Ascending aorta (tissue), 2 donors: ENCODE measurements around the gene SH3BGR. TPM values are rescaled to one million over a fixed set of nuclear protein-coding genes. Genes with fewer than 3 reads are reported as not detected.

ENCODE experiments used
- DNase-seq, 2 donors: peaks; one replicate each; pipeline ENCODE4 v3.0.0-alpha.2; 2019; ENCODE audit warnings: low spot score in 2 of 2
- H3K27ac ChIP-seq, 2 donors: fragments of 200-600 bp; sonication (generic); one replicate each; pipeline ENCODE4 v1.5.1; 2016 to 2017; ENCODE audit warnings: mild to moderate bottlenecking in 1 of 2
- H3K27me3 ChIP-seq: fragments of 200-600 bp; sonication (generic); one replicate; pipeline ENCODE4 v1.5.1; 2017
- H3K36me3 ChIP-seq, 2 donors: fragments of 200-600 bp; sonication (generic); one replicate each; pipeline ENCODE4 v1.5.1; 2016
- H3K4me1 ChIP-seq, 2 donors: fragments of 200-600 bp; sonication (generic); one replicate each; pipeline ENCODE4 v1.5.1; 2016 to 2017; ENCODE audit warnings: mild to moderate bottlenecking in 1 of 2
- H3K4me3 ChIP-seq, 2 donors: fragments of 200-600 bp; sonication (generic); one replicate each; pipeline ENCODE4 v1.5.1; 2016 to 2017; ENCODE audit warnings: mild to moderate bottlenecking in 1 of 2
- H3K9me3 ChIP-seq, 2 donors: fragments of 200-600 bp; sonication (generic); one replicate each; pipeline ENCODE4 v1.5.1; 2016
- intact Hi-C: fragments of 100-400 bp; cut with DNase I; formaldehyde crosslinking; loops from one replicate; pipeline ENCODE4 v1.15.1; 2023
- total RNA-seq: library from RNA; depleted of rRNA; stranded (reverse); fragments of >200 nt; gene quantifications from one replicate; pipeline ENCODE4 v1.1.0, GENCODE V29; 2016
- TF ChIP-seq, protein P1 (sequence below), 3 experiments: fragments of 200-600 bp in 2 of 3; fragments of 450-650 bp in 1 of 3; sonication (generic) in 2 of 3; IDR thresholded peaks; one replicate each; pipeline ENCODE4 v1.5.1; 2016 to 2019; ENCODE audit warnings: antibody characterized with exemption in 3 of 3, mild to moderate bottlenecking in 1 of 3, moderate library complexity in 1 of 3

Gene SH3BGR
- total RNA-seq, 1 donor from 2014 or later = not detected

DNA sequence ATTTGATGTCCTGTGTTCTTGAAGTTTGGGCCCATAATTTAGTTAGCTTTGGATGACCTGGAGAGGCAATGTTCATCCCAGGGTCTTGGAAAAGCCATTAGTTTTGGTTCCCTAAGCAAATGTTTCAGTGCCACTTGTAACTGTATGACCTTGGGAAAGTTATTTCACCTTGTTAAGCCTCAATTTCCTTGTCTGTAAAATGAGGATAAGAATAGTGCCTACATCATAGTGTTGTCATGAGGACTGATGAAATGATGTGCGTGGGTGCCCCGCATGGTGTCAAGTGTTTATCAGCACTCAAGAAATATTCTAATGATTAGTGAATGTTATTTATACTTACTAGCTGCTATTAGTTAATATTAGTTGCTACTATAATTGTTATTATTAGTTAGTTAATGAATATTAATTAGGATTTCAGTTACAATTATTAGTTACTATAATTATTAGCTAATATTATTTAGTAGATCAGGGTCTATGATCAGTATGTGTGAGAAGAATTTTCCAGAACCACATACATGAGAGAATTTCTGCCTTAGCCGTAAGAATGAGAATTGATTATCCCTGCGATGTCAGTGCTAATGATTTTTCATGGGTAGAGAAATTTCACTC, 1.9 kb downstream of the SH3BGR start:
- peaks cover 0 to 7% of the 10 kb centered on the region in 2 donors for H3K4me1 ChIP-seq
- TF ChIP-seq, protein P1, sequence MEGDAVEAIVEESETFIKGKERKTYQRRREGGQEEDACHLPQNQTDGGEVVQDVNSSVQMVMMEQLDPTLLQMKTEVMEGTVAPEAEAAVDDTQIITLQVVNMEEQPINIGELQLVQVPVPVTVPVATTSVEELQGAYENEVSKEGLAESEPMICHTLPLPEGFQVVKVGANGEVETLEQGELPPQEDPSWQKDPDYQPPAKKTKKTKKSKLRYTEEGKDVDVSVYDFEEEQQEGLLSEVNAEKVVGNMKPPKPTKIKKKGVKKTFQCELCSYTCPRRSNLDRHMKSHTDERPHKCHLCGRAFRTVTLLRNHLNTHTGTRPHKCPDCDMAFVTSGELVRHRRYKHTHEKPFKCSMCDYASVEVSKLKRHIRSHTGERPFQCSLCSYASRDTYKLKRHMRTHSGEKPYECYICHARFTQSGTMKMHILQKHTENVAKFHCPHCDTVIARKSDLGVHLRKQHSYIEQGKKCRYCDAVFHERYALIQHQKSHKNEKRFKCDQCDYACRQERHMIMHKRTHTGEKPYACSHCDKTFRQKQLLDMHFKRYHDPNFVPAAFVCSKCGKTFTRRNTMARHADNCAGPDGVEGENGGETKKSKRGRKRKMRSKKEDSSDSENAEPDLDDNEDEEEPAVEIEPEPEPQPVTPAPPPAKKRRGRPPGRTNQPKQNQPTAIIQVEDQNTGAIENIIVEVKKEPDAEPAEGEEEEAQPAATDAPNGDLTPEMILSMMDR (IDR thresholded peaks at IDR 0.05) = no peak
- intact Hi-C loops = no loop called here

DNA sequence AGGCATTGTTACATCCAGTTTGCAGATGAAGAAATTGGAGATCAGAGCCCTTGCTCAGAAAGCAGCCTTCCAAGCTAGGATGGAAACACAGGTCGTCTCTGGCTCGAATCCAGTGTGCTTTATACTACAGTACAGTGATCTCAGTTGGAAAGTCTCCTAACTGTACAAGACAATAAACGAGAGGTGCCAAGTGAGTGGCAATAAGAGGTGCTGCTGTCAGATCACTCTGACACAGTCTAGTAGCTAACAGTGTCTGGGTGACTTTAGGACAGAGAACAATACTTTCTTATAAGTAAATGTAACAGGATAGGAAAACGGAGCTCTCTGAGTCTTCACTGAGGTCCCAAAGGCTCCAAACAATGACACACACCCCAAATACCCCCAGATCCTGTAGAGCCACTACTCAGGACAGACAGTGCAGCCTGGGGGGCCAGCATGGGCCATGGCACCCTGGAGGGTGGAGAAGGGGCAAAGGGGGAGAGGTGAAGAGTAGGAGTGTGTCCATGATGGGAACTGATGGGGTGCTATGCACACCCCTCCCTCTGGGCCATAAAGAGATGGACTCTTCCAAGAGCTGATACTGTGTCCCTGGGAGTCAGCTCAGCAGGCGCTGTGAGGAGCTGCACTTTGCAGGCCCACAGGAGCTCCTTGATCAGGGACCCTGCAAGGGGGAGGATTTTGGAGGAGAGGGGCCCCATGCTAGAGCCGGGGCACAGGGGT, 3.3 kb downstream of the SH3BGR start:
- TF ChIP-seq, protein P1 (IDR thresholded peaks at IDR 0.05) = no peak
- intact Hi-C loops = no loop called here

More for the DNA sequence above, 1.9 kb downstream of the SH3BGR start:
- Histone ChIP-seq H3K27me3 (no peaks in the 10 kb centered on the region), H3K4me3 (peak overlapping the region in 1 of 2 donors; percentile 63), H3K9me3 (no peaks in the 10 kb centered on the region), H3K27ac (peak overlapping the region; percentile 82 to 90), H3K36me3 (no peaks in the 10 kb centered on the region)
- DNase-seq = no peak

DNA sequence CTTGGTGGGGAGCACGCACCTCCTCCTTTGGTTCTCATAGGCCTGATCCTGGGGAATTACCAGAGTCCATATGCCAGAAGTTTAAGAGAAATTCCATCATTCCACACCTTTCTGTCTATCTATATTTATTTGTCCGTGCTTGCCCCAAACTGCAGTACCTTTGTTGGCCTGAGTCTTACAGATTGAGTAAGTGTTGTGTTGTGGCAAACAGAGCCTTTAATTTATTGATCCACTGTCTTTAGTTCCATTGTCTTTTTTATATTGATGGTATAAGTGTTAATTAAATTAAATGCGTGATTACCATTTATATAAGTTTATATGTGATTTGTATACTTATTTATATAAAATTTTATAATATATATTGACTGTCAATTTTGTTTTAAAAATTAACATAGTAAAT, 4.9 kb downstream of the SH3BGR start:
- intact Hi-C loops = no loop called here
- peak overlapping the region; percentile 27 to 90 for H3K27ac ChIP-seq
- peak overlapping the region in 1 of 2 donors; percentile 33 for H3K4me3 ChIP-seq

More for the DNA sequence above, 3.3 kb downstream of the SH3BGR start:
- Histone ChIP-seq H3K27me3 (no peaks in the 10 kb centered on the region), H3K36me3 (no peaks in the 10 kb centered on the region), H3K4me3 (no peak overlapping the region), H3K27ac (peak overlapping the region; percentile 82 to 90), H3K4me1 (peaks cover 0 to 7% of the 10 kb centered on the region in 2 donors), H3K9me3 (no peaks in the 10 kb centered on the region)
- no peak for DNase-seq

DNA sequence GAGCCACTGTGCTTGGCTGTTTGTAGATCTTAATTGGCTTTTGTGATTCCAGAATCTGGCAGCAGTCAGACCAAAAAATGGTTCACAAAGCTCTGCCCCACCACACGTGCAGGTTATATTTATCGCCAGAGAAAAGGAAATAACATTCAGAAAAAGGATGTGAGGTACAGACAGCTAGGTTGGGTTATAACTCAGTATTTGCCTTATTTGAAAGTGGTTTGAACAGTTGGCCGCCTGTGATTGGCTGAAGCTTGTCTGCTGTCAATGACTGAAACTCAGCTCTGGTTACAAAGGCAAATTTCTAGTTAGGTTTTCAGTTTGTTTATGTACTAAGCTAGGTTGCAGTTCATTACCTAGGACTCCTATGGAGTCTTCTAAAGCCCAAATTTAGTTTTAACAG, 9.6 kb downstream of the SH3BGR start:
- TF ChIP-seq, protein P1 (IDR thresholded peaks at IDR 0.05) = no peak

More for the DNA sequence above, 4.9 kb downstream of the SH3BGR start:
- H3K4me1 ChIP-seq = peaks cover 0 to 7% of the 10 kb centered on the region in 2 donors
- H3K36me3 ChIP-seq = no peaks in the 10 kb centered on the region
- no peaks in the 10 kb centered on the region for H3K27me3 ChIP-seq
- no peak for DNase-seq
- TF ChIP-seq, protein P1 (IDR thresholded peaks at IDR 0.05) = no peak
- no peaks in the 10 kb centered on the region for H3K9me3 ChIP-seq

DNA sequence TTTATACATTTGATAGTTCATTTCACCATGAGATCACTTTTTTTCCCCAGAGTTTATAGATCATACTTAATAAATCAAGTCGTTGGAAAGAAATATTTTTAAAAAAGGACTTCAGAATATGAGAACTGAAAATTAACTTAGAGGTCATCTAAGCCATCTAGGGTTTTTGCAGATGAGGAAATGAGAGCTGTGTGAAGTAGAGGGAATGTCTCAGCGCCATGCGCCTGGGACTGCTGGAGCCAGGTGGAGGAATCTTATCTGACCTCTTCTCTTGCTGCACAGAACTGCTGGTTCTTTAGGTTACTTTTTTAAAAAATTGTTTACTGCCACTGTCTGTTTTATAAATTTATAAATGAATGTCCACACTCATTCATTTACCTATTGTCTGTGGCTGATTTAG, 11.5 kb downstream of the SH3BGR start:
- Histone ChIP-seq H3K27me3 (no peaks in the 10 kb centered on the region), H3K36me3 (peaks cover 0 to 3% of the 10 kb centered on the region in 2 donors), H3K27ac (no peak overlapping the region), H3K4me1 (no peaks in the 10 kb centered on the region), H3K9me3 (no peaks in the 10 kb centered on the region), H3K4me3 (no peak overlapping the region)
- intact Hi-C loops = no loop called here
- TF ChIP-seq, protein P1 (IDR thresholded peaks at IDR 0.05) = no peak
- no peak for DNase-seq

More for the DNA sequence above, 9.6 kb downstream of the SH3BGR start:
- H3K36me3 ChIP-seq = peaks cover 0 to 3% of the 10 kb centered on the region in 2 donors
- intact Hi-C loops = no loop called here
- DNase-seq = no peak
- H3K27ac ChIP-seq = no peak overlapping the region
- H3K9me3 ChIP-seq = no peaks in the 10 kb centered on the region
- H3K4me1 ChIP-seq = no peaks in the 10 kb centered on the region
- no peak overlapping the region for H3K4me3 ChIP-seq
- no peaks in the 10 kb centered on the region for H3K27me3 ChIP-seq
